ENCODE data around the gene DAGLA.

- no peak for TF ChIP-seq EZH2phosphoT487 (IDR thresholded peaks at IDR 0.05; ENCODE audit: insufficient read depth, low read depth)
- no peak for TF ChIP-seq EZH2 (IDR thresholded peaks at IDR 0.05; ENCODE audit: insufficient read depth, poor library complexity, severe bottlenecking)
Observed at GRCh38 chr11:61757213-61757862, 77.1 kb downstream of the DAGLA start.

All from GM23248 (cell line).